GM12874 (cell line): Measurements from ENCODE around the gene NIF3L1.

Experiments used
- TF ChIP-seq, protein P1 (sequence below): IDR thresholded peaks from 2 replicates; pipeline ENCODE4 v1.5.1; 2011; ENCODE audit warnings: low read depth, mild to moderate bottlenecking, control low read depth, low read length, moderate library complexity; ENCODE audit not compliant: insufficient read depth

Gene NIF3L1

DNA sequence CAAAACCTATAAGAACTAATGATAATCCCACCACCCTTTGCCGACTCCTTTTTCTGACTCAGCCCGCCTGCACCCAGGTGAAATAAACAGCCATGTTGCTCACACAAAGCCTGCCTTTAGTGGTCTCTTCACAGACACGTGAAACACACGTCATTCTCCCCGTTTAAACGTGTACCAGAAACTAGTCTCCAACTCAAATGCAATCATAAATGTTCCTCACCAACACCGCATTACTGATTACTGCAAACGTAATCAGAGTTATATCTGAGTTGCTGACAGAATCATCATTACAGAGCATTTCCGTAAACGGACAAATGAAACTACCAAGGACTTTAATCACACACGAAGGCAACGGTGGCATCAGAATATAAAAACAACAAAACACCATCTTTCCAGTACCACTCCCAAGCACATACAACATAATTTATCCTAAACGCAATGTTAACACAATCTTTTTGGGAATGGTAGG lies 26.6 kb upstream of the NIF3L1 start:
- TF ChIP-seq, protein P1, sequence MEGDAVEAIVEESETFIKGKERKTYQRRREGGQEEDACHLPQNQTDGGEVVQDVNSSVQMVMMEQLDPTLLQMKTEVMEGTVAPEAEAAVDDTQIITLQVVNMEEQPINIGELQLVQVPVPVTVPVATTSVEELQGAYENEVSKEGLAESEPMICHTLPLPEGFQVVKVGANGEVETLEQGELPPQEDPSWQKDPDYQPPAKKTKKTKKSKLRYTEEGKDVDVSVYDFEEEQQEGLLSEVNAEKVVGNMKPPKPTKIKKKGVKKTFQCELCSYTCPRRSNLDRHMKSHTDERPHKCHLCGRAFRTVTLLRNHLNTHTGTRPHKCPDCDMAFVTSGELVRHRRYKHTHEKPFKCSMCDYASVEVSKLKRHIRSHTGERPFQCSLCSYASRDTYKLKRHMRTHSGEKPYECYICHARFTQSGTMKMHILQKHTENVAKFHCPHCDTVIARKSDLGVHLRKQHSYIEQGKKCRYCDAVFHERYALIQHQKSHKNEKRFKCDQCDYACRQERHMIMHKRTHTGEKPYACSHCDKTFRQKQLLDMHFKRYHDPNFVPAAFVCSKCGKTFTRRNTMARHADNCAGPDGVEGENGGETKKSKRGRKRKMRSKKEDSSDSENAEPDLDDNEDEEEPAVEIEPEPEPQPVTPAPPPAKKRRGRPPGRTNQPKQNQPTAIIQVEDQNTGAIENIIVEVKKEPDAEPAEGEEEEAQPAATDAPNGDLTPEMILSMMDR, result no peak

DNA sequence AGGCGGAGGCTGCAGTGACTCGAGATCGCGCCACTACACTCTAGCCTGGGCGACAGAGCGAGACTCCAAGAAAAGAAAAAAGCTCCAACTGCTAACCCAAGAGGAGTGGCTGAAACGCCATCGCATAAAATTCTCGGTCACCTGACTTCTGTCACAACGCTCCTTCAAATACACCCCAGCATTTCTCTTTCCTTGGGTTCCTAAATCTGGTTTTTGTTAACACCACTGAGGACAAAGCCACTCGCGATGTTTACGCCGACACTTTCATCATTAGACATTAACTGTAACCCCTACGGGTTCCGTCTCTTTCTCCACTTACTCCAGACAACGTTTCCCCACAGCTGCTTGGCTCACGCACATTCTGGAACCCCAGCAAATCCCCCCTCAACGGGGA lies 25.4 kb upstream of the NIF3L1 start:
- TF ChIP-seq, protein P1, result no peak

DNA sequence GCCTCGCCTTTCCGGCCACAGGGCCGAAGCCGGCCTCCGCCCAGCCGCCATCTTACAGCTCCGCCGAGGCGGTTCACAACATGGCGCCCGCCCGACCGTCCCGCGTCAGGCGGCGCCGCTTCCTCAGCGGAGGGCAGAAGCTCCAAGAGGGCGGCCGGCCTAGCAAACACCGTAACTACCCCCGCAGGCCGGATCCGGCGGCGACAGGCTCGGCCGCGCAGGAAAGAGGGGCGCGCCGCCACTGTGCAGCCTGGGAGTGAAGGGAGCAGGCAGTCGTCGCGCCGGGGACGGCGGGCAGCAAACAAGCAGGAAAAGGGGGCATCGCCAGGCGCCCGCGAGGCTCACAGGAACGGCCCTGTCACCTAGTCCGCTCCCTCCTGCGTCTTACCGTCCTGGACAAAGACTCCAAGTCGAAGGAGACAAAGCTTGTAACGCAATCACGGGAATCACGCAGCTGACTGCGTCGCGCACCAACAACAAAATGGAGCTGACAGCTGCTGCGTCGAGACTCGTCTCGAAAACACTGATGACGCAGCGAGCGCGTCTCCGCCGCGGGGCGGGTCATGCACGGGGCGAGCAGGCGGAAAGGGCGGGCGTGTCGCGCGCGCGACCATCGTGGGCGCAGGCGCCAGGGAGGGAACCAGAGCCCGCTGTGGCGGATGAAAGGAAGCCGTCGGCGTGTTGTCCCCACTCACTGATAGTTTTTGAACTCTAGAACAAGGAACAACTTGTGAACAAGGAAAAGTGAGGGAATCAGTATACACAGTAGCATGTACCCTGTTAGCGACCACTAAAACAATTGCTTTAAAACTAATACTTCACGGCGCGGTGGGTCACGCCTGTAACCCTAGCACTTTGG lies 24.8 kb upstream of the NIF3L1 start, which contains the start of gene CLK1:
TSS of gene CLK1 (minus strand) at position 483 of the 859 bp plus-strand sequence. CDS start 2,796 bp downstream, outside the sequence.
- TF ChIP-seq, protein P1, result no peak

DNA sequence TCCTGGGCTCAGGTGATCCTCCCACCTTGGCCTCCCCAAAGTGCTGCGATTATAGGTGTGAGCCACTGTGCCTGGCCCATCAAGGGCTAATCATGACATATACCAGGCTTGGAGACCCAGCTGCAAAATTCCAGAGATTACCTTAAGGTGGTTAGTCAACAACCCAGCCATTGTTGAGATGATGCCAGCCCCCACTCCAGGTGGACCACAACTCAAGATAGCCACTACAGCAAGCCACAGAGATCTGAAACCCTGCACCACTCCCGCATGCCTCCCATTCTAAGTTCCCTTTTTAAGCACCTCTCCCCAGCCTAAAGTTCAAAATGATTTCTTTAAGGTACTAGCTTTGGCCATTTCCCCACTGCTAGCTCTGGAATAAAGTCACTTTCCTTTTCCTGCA lies 20.2 kb upstream of the NIF3L1 start:
- TF ChIP-seq, protein P1, result no peak

DNA sequence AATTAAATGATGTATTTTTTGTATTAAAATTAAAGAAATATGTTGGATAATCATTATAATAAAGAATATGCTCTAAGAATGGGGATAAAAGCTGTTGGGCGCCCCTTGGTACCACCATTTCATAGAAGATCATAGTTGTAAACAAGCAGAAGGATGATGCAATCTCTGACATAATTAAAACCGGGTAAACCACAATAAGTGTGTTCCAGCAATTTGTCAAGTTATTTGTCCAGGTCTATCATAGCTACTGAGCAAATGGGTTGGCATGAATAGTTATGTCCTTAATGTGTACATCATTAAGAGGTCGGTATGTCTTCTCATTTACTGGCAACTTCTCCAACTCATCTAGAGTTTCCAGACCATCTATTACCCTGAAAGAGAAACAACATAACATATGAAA lies 18.0 kb upstream of the NIF3L1 start:
- TF ChIP-seq, protein P1, result no peak

DNA sequence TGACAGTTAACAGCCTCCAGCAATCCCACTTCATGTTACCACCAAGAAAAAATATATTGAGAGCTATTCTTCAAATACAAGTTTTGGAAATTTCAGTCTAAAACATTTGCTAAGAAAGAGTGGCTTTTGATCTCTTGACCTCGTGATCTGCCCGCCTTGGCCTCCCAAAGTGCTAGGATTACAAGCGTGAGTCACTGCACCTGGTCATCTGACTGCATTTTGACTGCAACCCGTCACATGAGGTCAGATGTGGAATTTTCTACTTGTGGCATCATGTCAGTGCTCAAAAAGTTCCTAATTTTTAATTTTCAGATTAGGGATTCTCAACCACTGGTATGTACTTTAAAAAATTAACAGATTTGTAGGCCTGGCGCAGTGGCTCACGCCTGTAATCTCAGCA lies 15.6 kb upstream of the NIF3L1 start:
- TF ChIP-seq, protein P1, result no peak

DNA sequence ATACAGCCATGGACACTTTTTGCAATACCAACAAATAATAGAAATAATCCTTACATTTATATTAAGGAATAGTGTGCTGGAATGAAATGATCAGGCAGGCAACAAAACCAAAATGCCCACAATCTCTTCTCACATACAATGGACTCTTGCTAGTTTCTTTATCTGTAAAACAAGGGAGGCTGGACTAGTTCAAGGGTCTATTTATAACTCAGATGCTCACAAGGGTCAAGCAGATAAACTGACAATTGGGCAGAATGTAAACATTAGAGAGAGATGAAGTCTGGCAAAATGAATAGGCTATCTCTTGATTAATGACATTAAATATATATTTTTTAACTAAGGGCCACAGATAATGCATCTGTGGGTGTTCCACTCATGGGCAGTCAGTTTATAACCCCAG lies 11.7 kb upstream of the NIF3L1 start:
- TF ChIP-seq, protein P1, result no peak
